NCI-H1105 treated with DMSO at 0.1 percent for 48 hours (cell line): ENCODE results near the gene MAP2K7.
A peak's percentile ranks its signal among the peaks of the same experiment; 100 is the strongest.
"Not testable (repeated sequence)": the region's sequence is repeated elsewhere in the genome, so short reads cannot be mapped to it uniquely, and the experiment has no call there.

ENCODE experiments used
- DNase-seq: peaks from one replicate; lab custom pipeline; 2025; lab: John Stamatoyannopoulos, UW

MAP2K7 gene

DNA sequence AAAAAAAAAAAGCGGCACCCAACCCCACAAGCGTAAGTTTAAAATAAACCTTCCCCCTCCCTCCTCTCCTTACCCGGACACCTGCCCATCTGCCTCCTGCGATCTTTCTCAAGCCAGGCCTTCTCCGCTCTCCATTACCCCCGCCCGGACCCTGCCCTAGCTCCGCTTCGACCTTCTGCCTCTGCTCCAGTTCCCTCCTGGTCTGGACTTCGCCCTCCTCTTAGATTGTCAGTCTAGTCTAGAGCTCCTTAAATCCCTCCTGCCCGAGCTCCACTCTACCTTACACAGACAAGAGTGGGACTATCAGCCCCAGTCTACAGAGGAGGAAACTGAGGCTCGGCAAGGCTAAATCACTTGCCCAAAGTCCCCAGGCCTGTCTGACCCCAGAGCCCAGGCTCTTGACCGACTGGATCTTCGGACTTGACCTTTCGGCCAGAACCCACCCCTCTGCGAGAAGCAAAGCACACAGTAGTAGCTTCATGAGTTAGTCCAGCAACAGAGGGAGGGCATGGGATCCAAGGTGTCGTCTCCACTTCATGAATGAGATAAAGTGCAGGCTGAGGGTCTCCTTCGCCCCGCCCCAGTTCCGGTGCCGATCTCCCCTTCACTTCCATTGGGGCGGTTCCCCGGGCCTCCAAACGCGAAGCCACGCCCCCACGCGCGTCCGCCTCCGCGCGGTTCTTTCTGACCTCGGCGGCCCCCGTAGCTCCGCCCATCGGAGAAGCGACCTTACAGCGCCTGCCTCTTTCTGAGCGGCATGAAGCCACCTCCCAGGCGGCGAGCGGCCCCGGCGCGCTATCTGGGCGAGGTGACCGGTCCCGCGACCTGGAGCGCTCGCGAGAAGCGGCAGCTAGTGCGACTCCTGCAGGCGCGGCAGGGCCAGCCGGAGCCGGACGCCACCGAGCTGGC lies 16.2 kb downstream of the MAP2K7 start, which contains the start of gene SNAPC2:
TSS of gene SNAPC2 (plus strand) at position 729 of the 909 bp plus-strand sequence. CDS start at position 758, 29 bp downstream.
- DNase-seq, result peak; percentile 90

DNA sequence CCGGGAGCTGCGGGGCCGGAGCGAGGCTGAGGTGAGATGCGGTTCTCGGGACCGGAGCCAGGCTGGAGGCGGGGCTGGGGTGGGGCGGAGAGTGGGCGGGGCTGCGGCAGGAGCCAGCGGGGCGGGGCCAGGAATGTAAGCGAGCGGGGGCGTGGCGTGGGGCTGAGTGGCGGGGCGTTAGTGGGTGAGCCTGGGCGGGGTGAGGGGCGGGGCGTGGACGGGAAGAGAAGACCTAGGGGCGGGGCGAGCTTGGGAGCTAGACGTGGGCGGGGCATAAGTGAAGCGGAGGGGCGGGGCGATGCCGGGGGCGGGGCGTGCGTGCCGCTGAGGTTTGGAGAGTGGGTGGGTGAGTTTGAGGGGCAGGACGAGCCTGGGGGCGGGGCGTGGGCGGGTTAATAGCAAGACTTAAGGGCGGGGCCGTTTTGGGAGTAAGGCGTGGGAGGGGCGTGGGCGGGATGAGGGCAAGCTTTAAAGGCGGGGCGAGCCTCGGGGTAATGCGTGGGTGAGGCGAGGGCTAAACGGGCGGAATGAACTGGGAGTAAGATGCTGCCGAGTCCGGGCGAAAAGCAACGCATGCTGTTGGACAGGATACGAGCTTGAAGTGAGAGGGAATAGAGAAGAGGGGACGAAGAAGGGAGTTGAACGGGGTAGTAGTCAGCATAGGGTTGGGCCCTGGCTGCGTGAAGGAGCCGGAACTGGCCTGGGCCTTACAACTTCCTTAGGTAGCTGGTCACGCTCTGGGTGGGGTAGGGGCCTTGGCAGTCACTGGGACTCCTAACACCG lies 17.0 kb downstream of the MAP2K7 start:
- DNase-seq, result peak; percentile 95

DNA sequence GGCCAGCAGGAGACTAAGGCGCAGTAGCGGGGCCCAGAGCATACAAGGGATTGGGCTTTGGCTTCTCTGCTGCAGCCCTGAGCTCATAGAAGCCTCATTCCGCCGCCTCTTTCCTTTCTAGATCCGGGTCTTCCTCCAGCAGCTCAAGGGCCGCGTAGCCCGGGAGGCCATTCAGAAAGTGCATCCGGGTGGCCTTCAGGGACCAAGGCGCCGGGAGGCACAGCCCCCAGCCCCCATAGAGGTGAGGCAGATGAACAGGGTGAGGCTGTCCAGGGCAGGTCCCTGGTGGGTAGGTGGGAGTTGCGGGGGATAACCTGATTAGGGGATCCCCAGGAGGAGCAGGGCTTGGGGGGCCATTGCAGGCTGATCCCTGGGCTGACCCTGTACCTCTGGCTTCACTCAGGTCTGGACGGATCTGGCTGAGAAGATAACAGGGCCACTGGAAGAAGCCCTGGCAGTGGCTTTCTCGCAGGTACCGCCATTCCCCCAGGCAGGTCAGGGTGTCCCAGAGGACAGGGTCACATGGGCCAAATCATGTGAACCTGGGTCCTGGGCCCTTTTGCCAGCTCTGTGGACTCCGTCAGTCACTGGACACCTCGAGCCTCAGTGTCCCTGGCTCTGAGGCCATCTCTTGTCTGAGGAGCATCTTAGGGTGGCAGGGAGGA lies 17.8 kb downstream of the MAP2K7 start:
- DNase-seq, result peak; percentile 40

DNA sequence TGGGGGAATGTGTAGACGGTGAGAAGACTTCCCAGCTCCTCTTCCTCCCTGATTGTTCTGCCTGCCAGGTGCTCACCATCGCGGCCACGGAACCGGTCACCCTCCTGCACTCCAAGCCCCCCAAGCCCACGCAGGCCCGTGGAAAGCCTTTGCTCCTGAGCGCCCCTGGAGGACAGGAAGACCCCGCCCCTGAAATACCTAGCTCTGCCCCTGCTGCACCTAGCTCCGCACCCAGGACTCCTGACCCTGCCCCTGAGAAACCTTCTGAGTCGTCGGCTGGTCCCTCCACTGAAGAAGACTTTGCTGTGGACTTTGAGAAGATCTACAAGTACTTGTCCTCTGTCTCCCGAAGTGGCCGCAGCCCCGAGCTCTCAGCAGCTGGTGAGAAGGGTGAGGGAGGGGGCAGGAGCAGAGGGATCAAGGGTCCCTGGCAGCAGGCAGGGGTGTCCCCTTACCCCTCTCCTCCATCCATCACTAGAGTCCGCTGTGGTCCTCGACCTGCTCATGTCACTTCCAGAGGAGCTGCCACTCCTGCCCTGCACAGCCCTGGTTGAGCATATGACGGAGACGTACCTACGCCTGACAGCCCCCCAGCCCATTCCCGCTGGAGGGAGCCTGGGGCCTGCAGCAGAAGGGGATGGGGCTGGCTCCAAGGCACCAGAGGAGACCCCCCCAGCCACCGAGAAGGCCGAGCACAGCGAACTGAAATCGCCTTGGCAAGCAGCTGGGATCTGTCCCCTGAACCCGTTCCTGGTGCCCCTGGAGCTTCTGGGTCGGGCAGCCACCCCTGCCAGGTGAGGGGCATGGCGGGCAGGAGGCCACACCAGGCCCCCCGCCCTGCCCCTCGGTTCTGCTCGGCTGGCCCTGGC lies 18.5 kb downstream of the MAP2K7 start:
- no peak for DNase-seq

DNA sequence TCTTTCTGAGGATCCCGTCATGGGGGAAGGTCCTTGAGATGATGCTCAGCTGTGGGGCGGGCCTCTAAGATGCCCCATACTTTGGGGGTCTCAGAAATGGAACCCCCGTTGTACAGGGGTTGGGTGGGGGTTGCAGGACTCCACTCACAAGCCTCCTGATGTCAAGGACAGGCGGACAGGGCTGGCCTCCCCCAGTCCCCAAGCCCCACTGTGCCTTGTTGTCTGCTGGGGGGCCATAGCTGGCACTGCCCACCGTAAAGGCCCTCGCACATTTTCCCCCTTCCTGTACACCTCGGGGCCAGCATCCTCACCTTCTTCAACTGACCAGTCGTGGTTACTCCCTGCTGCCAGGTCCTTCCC lies 19.1 kb downstream of the MAP2K7 start:
- DNase-seq, result no peak

DNA sequence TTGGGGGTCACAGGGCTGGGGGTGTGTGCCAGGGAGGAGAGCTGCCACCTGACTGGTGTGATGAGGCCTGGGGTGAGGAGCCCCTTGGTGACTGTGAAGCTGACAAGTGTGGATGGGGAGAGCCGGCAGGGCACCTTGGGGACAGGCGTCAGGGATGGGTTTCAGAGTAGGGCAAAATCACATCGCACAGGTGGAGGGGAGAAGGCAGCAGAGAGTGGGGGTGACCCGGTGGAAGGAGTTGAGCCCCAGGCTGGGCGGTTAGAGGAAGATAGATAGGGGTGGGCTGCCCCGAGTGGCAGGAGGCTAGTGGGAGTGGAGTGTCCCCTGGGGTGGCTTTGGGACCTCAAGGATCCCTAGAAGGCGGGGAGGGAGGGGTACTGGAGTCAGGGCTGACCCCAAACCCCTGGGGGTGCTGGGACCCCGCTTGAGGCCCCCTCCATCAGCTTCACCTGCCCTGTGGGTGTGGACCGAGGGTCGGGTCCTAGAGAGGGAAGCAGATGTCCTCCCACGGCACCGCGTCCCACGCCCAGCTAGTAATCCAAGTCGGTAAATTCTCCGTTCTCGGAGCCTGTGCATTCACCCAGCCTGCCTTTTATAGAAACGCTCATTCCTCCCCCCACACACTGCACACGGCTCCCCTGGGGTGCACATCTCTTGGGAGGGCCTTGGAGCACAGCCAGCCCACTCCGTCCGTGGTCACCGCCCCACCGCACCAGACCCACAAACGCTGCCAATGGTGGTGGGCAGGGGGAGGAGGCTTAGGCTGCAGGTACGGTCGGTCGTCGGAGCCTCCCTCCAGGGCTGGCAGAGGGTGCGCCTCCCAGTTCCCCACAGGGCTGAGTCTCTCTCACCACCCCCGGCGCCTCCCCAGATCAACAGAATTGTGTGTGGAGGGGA lies 19.9 kb downstream of the MAP2K7 start:
- no peak for DNase-seq

DNA sequence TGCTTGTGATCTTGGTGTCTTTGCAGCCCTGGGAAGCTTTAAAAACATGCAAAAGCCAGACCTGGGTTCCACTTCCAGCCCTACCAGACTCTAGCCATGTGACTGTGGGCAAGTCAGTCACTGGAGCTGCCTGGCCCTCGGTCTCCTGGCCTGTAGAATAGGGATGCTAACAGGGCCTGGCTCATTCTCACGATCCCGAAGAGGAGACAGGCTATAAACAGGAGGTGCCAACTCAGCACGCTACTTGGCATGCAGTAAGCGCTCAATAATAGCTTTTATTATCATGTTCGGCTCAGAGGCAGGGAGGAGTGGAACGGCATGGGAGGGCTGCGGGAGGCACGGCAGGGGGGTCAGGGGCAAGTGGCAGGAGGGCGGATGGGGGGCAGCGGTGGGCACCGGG lies 20.6 kb downstream of the MAP2K7 start:
- DNase-seq, result no peak

DNA sequence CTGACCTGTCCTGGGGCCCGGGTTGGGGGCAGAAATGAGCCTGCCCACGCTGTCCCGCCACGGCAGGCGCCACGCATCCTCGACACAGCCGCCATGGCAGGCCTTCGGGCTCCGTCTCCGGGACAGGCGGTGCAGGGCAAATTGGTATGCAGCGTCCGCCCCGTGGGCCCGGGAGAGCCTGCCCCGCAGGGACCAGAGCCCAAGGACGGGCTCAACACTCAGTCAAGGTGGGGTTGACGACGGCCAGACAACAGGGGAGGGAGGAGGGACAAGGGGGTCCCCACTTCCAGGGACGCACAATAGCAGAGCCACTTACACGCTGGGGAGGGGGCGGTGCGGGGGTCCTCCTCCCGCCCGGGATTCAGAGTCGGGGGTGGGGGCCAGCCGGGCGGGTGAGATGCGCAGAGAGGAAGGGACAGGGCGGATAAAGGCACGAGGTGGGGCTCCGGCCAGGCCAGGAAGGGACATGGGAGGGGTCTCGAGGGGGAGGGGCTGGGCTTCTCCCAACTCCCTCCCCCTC lies 21.0 kb downstream of the MAP2K7 start:
- no peak for DNase-seq

DNA sequence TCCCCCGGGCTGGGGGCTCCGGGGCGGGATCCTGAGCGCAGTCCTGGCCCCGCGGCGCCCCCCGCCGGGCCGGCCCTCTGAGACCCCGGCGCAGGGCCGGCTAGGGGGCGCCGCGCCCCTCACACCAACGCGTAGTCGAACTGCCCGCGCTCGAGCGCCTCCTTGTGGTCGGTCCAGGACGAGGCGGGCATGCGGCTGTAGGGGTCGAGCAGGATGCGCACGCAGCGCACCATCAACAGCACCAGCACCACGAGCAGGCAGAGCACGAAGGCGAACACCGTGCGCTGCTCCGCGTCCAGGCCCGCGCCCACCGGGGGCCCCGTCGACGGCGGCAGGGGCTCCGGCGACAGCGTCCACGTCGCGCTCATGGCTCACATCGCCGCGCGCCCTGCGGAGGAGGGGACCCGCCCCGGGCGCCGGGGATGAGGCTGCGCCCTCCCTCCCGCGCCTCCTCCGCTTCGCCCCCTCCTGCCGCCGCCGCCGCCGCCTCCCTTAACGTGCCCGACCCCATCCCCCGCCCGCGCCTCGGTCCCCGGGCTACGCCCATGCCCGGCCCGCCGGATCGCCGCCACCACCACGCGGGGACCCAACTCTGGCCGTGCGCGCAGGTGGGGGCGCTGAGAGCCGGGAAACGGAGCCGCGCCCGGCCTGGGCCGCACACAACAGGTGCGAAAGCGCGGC lies 21.6 kb downstream of the MAP2K7 start:
- DNase-seq, result peak; percentile 74

DNA sequence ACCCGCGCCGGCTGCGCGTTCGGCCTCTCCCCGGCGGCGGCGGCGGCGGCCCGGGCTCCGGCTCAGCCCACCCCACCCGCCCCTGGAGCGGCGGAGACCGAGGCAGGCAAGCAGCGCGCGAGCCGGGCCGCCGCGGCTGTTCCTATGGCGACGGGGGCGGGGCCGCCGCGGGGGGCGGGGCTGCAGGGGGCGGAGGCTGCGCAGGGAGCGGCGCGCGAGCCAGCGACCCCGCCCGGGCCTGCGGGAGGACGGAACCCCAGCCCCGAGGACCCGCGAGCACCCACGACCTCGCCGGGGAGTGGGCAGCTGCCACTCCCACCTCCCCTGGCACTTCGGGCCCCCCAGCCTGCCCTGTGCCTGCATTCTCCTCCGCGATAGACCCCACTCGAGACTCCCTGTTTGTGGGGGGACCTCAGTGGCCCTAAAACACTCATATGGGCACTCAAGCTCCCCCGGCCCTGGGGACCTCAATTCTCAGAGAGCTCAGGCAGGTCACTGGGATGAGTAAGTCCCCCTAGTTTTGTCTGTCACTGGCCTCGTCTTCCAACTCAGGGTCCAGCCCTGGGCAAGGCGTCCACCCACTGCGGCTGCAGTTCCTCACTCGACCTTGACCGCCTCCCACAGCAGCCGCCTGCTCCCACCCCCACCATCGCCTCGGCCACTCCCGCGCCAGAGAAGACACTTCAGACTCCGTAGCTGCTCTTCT lies 22.5 kb downstream of the MAP2K7 start, which contains the start of gene CTXN1:
TSS of gene CTXN1 (minus strand) at position 115 of the 706 bp plus-strand sequence. CDS start 597 bp downstream, outside the sequence.
- DNase-seq, result peak; percentile 62

DNA sequence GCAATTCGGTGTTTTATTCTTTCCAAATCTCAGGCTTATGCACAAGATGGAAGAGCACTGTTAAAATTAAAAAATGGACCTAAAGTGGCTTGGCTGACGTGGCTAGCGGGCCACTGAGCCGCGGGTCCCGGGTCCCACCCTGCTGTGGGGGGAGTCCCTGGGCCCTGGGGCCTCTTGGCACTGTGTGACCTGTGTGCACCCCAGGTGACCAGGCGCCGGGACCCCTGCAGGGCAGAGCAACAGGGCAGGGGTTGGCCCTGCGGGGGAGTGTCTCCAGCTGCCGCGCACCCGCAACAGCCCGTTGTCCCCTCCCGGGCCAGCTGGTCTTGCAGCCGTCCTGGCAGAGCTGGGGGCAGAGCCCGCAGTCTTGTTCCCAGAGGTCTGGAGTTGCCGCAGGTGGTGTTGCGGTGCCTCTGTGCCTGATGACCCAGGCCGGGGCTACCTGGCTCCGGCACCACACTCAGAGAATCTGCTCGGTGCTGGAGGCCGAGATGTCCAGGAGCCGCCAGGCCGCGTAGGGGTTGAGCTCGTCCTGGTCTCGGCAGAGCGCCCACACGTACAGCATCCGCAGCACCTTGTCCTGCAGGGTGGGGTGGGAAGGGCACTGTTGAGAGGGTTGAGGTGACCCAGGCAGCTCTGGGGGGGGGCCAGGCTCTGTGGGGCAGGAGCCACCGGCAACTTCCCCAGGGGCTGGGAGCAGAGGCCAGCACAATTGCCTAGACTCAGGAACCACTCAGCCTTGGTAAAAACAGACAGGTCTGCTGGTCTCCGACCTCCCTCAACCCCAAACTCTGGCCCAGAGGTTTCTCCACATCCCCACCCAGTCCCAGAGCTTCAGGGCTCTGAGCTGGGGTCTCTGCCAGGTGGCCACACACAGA lies 23.3 kb downstream of the MAP2K7 start:
- DNase-seq, result no peak

DNA sequence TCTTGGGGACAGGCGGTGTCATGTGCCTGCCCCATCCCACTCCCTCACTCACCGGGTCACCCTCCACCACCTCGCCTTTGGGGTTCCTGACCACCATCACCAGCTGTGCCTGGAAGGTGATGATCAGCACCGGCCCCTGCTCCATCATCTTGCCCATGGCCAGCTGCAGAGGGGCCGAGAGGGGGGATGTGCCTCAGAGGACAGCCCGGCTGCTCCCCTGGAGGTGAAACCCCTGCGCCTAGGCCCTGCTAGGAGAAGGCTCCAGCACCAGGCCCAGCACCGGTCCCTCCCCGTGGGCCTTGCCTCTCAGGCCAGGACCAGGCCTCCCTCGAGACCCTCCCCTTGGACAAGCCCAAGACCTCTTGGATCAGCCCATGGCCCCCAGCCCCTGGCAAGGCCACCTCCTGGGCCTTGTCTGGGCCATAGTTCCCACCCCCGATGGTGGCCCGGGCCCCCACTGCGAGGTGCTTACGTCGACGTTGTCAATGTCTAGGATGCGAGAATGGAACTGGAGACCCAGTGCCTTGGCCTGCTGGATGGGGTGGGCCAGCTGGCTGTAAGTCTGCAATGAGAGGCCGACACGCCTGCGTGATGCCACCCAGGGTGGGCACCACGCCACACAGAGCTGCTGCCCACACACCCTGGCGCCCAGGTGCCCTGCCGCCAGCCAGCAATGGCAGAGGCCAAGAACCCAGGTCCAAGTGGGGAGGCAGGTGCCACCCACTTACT lies 24.1 kb downstream of the MAP2K7 start:
- no peak for DNase-seq

DNA sequence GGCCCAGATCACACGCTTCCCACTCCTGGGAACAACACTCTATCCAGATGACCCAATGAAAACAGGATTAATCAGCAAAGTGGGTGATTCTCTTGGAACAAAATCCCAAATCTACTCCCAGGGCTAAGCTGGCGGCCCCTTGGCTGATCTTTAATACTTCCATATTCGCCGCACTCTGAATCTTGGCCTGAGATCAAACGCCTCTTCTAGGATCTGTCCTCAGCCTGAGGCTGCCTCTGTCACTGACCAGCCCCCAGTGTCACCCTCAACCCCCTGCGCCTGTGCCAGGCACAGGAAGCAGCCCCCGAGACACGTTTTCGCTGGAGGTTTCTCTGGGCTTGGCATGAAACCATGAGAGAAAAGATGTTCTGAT lies 24.6 kb downstream of the MAP2K7 start:
- DNase-seq, result no peak

DNA sequence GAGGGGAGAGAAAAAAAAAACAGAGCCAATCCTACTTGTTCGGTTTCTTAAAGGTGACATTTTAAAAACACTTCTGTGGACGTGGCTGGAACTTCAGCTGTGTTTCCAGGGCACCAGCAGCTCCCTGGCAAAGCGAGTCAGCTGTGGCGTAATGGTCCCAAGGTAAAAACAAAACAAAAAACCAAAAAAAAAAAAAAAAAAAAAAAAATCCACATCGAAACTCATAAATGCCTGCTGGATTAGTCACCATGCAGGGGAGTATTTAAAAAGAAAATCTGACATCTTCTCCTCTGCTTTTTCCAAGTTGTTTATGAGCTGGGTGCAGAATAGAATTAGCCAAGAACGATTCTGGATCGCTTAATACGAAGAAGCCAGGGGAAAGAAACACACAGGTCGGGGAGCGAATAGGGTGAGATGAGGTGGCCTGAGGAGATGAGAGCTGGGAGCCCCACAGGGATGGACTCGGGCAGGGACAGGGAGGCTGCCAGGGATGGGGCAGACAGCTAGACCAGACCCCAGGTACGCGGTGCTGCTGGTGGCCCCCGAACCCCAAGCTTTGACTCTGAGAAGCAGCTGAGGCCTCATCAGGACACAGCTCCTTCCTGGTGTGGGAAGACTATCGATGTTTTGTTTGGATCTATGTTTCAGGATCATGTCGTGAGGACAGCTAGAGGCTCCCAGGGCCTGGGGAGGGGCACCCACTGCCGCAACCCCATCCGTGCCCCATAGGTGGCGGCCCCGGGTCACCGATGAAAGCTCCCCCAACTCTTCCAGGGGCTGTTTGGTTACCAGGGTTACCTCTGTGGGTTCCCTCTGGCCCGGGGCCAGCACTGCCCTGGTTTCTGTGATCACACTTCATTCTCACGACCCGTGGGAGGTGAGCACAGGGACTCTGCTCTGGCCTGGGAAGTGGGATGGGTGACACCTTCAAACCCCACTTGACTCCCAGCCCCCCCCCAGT lies 25.3 kb downstream of the MAP2K7 start:
- DNase-seq, result peak; percentile 22

DNA sequence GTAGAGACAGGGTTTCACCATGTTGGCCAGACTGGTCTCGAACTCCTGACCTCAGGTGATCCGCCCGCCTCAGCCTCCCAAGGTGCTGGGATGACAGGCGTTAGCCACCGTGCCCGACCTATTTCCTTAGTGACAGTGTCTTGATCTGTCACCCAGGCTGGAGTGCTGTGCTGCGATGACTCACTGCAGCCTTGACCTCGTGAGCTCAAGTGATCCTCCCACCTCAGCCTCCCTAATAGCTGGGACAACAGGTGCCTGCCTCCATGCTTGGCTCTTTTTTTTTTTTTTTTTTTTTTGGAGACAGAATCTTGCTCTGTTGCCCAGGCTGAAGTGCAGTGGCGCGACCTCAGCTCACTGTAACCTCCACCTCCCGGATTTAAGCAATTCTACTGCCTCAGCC lies 26.4 kb downstream of the MAP2K7 start:
- not testable (repeated sequence) for DNase-seq

DNA sequence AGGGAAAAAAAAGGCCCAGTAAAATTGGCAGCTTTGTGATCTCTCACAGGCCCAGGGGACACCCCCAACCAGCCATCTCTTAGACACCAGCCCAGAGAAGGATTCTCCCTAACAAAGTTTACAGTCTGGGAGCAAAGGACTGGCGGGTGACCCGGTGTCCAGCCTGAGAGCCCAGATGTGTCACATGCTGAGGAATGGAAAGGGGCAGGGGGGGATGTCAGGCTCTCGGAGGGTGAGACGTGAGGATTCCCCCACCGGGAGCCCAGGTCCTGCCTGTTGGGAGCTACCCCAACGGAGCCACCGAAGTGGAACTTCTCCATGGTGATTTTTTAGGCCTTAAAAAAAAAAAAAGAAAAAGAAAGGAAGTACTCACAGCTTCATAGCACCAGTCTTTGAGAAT lies 27.1 kb downstream of the MAP2K7 start:
- DNase-seq, result no peak
